Endothelial cell of umbilical vein (primary cell): Measurements from ENCODE around the gene ADA. TPM values are rescaled to one million over a fixed set of nuclear protein-coding genes. Genes with fewer than 3 reads are reported as not detected.

Experiments
- BruUV-seq: library from RNA; stranded (reverse); fragments of 400-500 nt; replicated peaks from 2 replicates; lab custom pipeline; 2021; lab: Mats Ljungman, UMichigan
- CTCF ChIA-PET: fragments of 300-600, 350-600 bp; sonication (Branson Sonifier 250); formaldehyde crosslinking; loops from one replicate; lab custom pipeline; 2021; ENCODE audit warnings: antibody characterized with exemption, inconsistent platforms; lab: Charles Lee
- POLR2A ChIA-PET: fragments of 300-600, 350-600 bp; sonication (Branson Sonifier 250); formaldehyde crosslinking; loops from one replicate; lab custom pipeline; 2021; ENCODE audit warnings: antibody characterized with exemption, inconsistent platforms; lab: Charles Lee
- DNase-seq: peaks from one replicate; pipeline ENCODE4 v3.0.0-alpha.2; 2011; ENCODE audit warnings: low read depth, low spot score
- FAIRE-seq: peaks from 2 replicates; lab custom pipeline; 2011; peaks lifted over from hg19 to GRCh38; lab: Jason Lieb, UNC
- H2AFZ ChIP-seq: 2 replicates; pipeline ENCODE4 v1.6.0; 2012; ENCODE audit warnings: low read depth, low read length, control low read depth, inconsistent platforms
- H3K27ac ChIP-seq: 2 replicates; pipeline ENCODE4 v1.5.1; 2011; ENCODE audit warnings: low read depth, mild to moderate bottlenecking, control low read depth, low read length, moderate library complexity; ENCODE audit not compliant: insufficient read depth
- H3K27me3 ChIP-seq, 2 experiments: 2 replicates each; pipeline versions ENCODE4 v1.6.0 to v1.6.1; 2011; ENCODE audit warnings: low read length in 2 of 2, mixed read lengths in 1 of 2; ENCODE audit not compliant: control insufficient read depth in 2 of 2, insufficient read depth in 2 of 2
- H3K36me3 ChIP-seq, 2 experiments: 2 replicates in 1 of 2; 3 replicates in 1 of 2; pipeline ENCODE4 v1.5.1; 2011; ENCODE audit warnings: low read length in 2 of 2, mild to moderate bottlenecking in 1 of 2, moderate library complexity in 1 of 2; ENCODE audit not compliant: control insufficient read depth in 2 of 2, insufficient read depth in 2 of 2; ENCODE audit errors: extremely low read depth in 1 of 2
- H3K4me1 ChIP-seq: 3 replicates; pipeline ENCODE4 v1.5.1; 2011; ENCODE audit warnings: mild to moderate bottlenecking, low read length; ENCODE audit not compliant: control insufficient read depth, insufficient read depth; ENCODE audit errors: extremely low read depth
- H3K4me2 ChIP-seq: 2 replicates; pipeline ENCODE4 v1.6.1; 2011; ENCODE audit warnings: low read length, control low read depth, mixed read lengths; ENCODE audit not compliant: insufficient read depth
- H3K4me3 ChIP-seq, 3 experiments: fragments of 200-600 bp in 1 of 3; sonication (generic), shearing (Covaris generic) in 1 of 3; replicated peaks in 1 of 3; 2 replicates each; pipeline ENCODE4 v1.5.1; 2011 to 2016; ENCODE audit warnings: control low read depth in 3 of 3, low read length in 3 of 3, mild to moderate bottlenecking in 2 of 3, inconsistent platforms in 1 of 3, low read depth in 1 of 3, moderate library complexity in 1 of 3; ENCODE audit not compliant: insufficient read depth in 1 of 3
- H3K79me2 ChIP-seq: 2 replicates; pipeline ENCODE4 v1.6.0; 2012; ENCODE audit warnings: low read length, inconsistent platforms; ENCODE audit not compliant: control insufficient read depth, insufficient read depth
- H3K9ac ChIP-seq: replicated peaks from 2 replicates; pipeline ENCODE3; 2011; ENCODE audit warnings: low read length, control low read depth; ENCODE audit not compliant: insufficient read depth; ENCODE audit errors: extremely low read depth
- H3K9me1 ChIP-seq: replicated peaks from 3 replicates; pipeline ENCODE4 v1.6.0; 2011; ENCODE audit warnings: mild to moderate bottlenecking, low read length; ENCODE audit not compliant: control insufficient read depth, insufficient read depth; ENCODE audit errors: extremely low read depth
- H3K9me3 ChIP-seq: replicated peaks from 2 replicates; pipeline ENCODE4 v1.5.1; 2012; ENCODE audit warnings: low read length, inconsistent platforms; ENCODE audit not compliant: control insufficient read depth, insufficient read depth
- H4K20me1 ChIP-seq: replicated peaks from 2 replicates; pipeline ENCODE3; 2011; ENCODE audit warnings: mild to moderate bottlenecking, low read length; ENCODE audit not compliant: control insufficient read depth, insufficient read depth; ENCODE audit errors: extremely low read depth
- EZH2 ChIP-seq: IDR thresholded peaks from 2 replicates; pipeline ENCODE4 v1.6.1; 2012; ENCODE audit warnings: borderline replicate concordance, low read depth, mild to moderate bottlenecking, moderate library complexity, low read length, inconsistent platforms; ENCODE audit not compliant: severe bottlenecking
- FOS ChIP-seq: IDR thresholded peaks from 2 replicates; pipeline ENCODE4 v1.6.1; 2011; ENCODE audit warnings: mild to moderate bottlenecking, low read length, moderate library complexity, borderline replicate concordance; ENCODE audit not compliant: insufficient read depth
- GATA2 ChIP-seq: IDR thresholded peaks from 2 replicates; pipeline ENCODE4 v1.7.0; 2011; ENCODE audit warnings: low read depth, mild to moderate bottlenecking, moderate library complexity, mixed read lengths, low read length; ENCODE audit not compliant: insufficient read length, insufficient read depth
- JUN ChIP-seq: IDR thresholded peaks from 2 replicates; pipeline ENCODE4 v1.6.1; 2011; ENCODE audit warnings: borderline replicate concordance, low read depth; ENCODE audit not compliant: insufficient read length, insufficient read depth
- MYC ChIP-seq: IDR thresholded peaks from one replicate; pipeline ENCODE4 v1.6.1; 2011; ENCODE audit warnings: mild to moderate bottlenecking, low read depth, low read length
- POLR2A ChIP-seq: IDR thresholded peaks from 2 replicates; pipeline ENCODE4 v1.6.1; 2012; ENCODE audit warnings: low read depth, mild to moderate bottlenecking, control low read depth, low read length
- POLR2AphosphoS5 ChIP-seq: IDR thresholded peaks from 2 replicates; pipeline ENCODE4 v1.6.1; 2012; ENCODE audit warnings: low read depth, mild to moderate bottlenecking, control low read depth, low read length, moderate library complexity; ENCODE audit not compliant: insufficient read depth
- dilution Hi-C: fragments of 300-500 bp; cut with MboI; formaldehyde crosslinking; loops from one replicate; pipeline ENCODE4 v1.15.0; 2019; ENCODE audit warnings: low sequenced_read_pairs; ENCODE audit not compliant: extremely low pct_ligation_motif_present
- intact Hi-C: fragments of 100-400 bp; cut with micrococcal nuclease; formaldehyde crosslinking; loops from one replicate; pipeline ENCODE4 v1.10.0; 2022
- polyA plus RNA-seq, 4 experiments: library from polyadenylated mRNA; depleted of rRNA in 3 of 4; stranded (reverse) in 3 of 4; unstranded in 1 of 4; fragments of >200 nt; gene quantifications; 2 replicates each; pipeline versions ENCODE4 v1.2.1 to v1.2.3, GENCODE V29; 2011 to 2012; ENCODE audit warnings: missing spikeins in 1 of 4
- total RNA-seq: library from RNA; stranded (reverse); gene quantifications from 2 replicates; pipeline ENCODE4 v1.2.3, GENCODE V29; 2021
- TF ChIP-seq, protein P1 (sequence below), 2 donors: IDR thresholded peaks; 1 replicate in 1 of 2; 2 replicates in 1 of 2; pipeline ENCODE4 v1.5.1; 2011; ENCODE audit warnings: low read length in 2 of 2, mild to moderate bottlenecking in 2 of 2, moderate library complexity in 2 of 2, control low read depth in 1 of 2, inconsistent platforms in 1 of 2, low read depth in 1 of 2; ENCODE audit not compliant: insufficient read depth in 1 of 2; ENCODE audit errors: extremely low read depth in 1 of 2
- TF ChIP-seq, protein P2 (sequence below): IDR thresholded peaks from 2 replicates; pipeline ENCODE4 v1.6.1; 2011; ENCODE audit not compliant: insufficient read depth, insufficient read length

The ADA gene
- total and polyA plus RNA-seq, 2 donors (not counting 3 experiments of a cell fraction or from before 2014, with no cell fraction given) = 26.3 to 33.1 TPM

DNA sequence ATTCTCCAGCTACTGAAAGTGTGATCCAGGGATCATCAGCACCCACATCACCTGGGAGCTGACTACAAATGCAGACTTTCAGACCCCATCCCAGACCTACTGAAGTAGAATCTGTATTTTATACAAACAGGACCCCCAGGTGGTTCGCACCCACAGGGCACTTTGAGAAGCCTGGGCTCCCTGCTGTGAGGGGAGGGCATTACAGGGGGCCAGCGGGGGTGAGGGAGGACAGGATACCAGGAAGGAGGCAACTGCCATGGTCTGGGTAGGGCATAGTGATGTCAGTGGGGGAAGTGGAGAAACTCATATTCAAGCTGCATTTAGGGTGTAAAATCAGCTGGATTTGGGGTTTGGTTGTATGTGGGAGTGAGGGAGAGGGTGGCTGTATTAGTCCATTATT is 2.0 kb upstream of the ADA start:
- CTCF ChIA-PET = interaction anchor here (2.3 kb wide), 1 partner anchor 11 kb away, joined by 11 read pairs; no protein-coding TSS in a partner anchor
- Histone ChIP-seq H3K9ac (no peak overlapping the region), H3K27ac (no peak overlapping the region), H3K27me3 (peaks cover 19 to 21% of the 10 kb centered on the region in 2 experiments), H3K9me1 (no peaks in the 10 kb centered on the region), H4K20me1 (no peaks in the 10 kb centered on the region), H3K4me2 (no peak overlapping the region), H3K36me3 (no peaks in the 10 kb centered on the region), H3K4me3 (no peak overlapping the region), H3K9me3 (no peaks in the 10 kb centered on the region), H3K4me1 (peaks cover 7% of the 10 kb centered on the region), H2AFZ (no peak overlapping the region), H3K79me2 (no peaks in the 10 kb centered on the region)
- FAIRE-seq = no peak
- dilution Hi-C loops = no loop called here
- no TSS peak for BruUV-seq
- no peak for TF ChIP-seq MYC
- TF ChIP-seq, protein P1, sequence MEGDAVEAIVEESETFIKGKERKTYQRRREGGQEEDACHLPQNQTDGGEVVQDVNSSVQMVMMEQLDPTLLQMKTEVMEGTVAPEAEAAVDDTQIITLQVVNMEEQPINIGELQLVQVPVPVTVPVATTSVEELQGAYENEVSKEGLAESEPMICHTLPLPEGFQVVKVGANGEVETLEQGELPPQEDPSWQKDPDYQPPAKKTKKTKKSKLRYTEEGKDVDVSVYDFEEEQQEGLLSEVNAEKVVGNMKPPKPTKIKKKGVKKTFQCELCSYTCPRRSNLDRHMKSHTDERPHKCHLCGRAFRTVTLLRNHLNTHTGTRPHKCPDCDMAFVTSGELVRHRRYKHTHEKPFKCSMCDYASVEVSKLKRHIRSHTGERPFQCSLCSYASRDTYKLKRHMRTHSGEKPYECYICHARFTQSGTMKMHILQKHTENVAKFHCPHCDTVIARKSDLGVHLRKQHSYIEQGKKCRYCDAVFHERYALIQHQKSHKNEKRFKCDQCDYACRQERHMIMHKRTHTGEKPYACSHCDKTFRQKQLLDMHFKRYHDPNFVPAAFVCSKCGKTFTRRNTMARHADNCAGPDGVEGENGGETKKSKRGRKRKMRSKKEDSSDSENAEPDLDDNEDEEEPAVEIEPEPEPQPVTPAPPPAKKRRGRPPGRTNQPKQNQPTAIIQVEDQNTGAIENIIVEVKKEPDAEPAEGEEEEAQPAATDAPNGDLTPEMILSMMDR (IDR thresholded peaks at IDR 0.05; ENCODE audit: extremely low read depth in 1 of 2, insufficient read depth in 1 of 2, low read depth in 1 of 2, low read length in 2 of 2) = no peak
- no peak for TF ChIP-seq EZH2
- POLR2A ChIA-PET = no interaction called here
- DNase-seq = no peak
- intact Hi-C loops = loop anchor here (5.0 kb wide), 1 partner anchor 41 kb away; no protein-coding TSS in a partner anchor

DNA sequence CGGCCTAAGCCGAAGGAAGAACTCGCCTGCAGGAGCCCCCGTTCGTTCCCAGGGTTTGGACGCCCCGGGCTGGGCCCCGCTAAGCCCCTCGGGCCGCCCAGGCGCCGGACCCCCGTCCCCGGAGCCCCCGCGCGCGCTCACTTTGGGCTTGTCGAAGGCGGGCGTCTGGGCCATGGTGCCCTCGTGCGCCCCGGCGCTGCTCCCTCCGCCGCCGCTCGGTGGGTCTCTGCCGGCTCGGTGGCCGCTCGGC is 140 bp downstream of the ADA start:
- FAIRE-seq (no peak), DNase-seq (no peak)
- Histone ChIP-seq H3K4me1 (peaks cover 13% of the 10 kb centered on the region), H3K36me3 (no peaks in the 10 kb centered on the region), H3K9ac (peak overlapping the region; percentile 40), H3K27me3 (peaks cover 11 to 19% of the 10 kb centered on the region in 2 experiments), H3K4me3 (peak overlapping the region; percentile 18 to 51 (median 19)), H3K9me3 (no peaks in the 10 kb centered on the region), H3K27ac (no peak overlapping the region), H2AFZ (peak overlapping the region; percentile 5), H4K20me1 (no peaks in the 10 kb centered on the region), H3K9me1 (no peaks in the 10 kb centered on the region), H3K4me2 (peak overlapping the region; percentile 10), H3K79me2 (no peaks in the 10 kb centered on the region)
- ChIA-PET CTCF (interaction anchor here (1.1 to 4.1 kb wide), 3 partner anchors 8 to 32 kb away, joined by 4 to 38 read pairs (median 11); no protein-coding TSS in a partner anchor), POLR2A (interaction anchor here (0.6 kb wide), 1 partner anchor 35 kb away, joined by 3 read pairs; no protein-coding TSS in a partner anchor)
- intact Hi-C loops = loop anchor here (1.0 to 5.0 kb wide), 3 partner anchors 8 to 39 kb away; no protein-coding TSS in a partner anchor
- dilution Hi-C loops = no loop called here
- no TSS peak for BruUV-seq
- TF ChIP-seq, protein P1 (IDR thresholded peaks at IDR 0.05; ENCODE audit: extremely low read depth in 1 of 2, insufficient read depth in 1 of 2, low read depth in 1 of 2, low read length in 2 of 2) = no peak
- peak; percentile 48 for TF ChIP-seq POLR2A
- TF ChIP-seq, protein P2, sequence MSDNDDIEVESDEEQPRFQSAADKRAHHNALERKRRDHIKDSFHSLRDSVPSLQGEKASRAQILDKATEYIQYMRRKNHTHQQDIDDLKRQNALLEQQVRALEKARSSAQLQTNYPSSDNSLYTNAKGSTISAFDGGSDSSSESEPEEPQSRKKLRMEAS = no peak
- peak; percentile 69 for TF ChIP-seq POLR2AphosphoS5
- TF ChIP-seq FOS = no peak
- TF ChIP-seq MYC = no peak
- TF ChIP-seq EZH2 = no peak
- TF ChIP-seq JUN = no peak
- TF ChIP-seq GATA2 = no peak
